ENCODE data around the gene HBM.
"Not testable (repeated sequence)": the region's sequence is repeated elsewhere in the genome, so short reads cannot be mapped to it uniquely, and the experiment has no call there.

- TF ChIP-seq, protein P1, sequence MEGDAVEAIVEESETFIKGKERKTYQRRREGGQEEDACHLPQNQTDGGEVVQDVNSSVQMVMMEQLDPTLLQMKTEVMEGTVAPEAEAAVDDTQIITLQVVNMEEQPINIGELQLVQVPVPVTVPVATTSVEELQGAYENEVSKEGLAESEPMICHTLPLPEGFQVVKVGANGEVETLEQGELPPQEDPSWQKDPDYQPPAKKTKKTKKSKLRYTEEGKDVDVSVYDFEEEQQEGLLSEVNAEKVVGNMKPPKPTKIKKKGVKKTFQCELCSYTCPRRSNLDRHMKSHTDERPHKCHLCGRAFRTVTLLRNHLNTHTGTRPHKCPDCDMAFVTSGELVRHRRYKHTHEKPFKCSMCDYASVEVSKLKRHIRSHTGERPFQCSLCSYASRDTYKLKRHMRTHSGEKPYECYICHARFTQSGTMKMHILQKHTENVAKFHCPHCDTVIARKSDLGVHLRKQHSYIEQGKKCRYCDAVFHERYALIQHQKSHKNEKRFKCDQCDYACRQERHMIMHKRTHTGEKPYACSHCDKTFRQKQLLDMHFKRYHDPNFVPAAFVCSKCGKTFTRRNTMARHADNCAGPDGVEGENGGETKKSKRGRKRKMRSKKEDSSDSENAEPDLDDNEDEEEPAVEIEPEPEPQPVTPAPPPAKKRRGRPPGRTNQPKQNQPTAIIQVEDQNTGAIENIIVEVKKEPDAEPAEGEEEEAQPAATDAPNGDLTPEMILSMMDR (IDR thresholded peaks at IDR 0.05) = not testable (repeated sequence)
- TF ChIP-seq POLR2A (IDR thresholded peaks at IDR 0.05) = not testable (repeated sequence)
Measured at GRCh38 chr16:163139-163538, 2.6 kb upstream of the HBM start.

Data from gastroesophageal sphincter (tissue), 3 donors.